Psoas muscle (tissue), 8 donors: ENCODE measurements around the gene DDX51. TPM values are rescaled to one million over a fixed set of nuclear protein-coding genes. Genes with fewer than 3 reads are reported as not detected.

Experiments used
- ATAC-seq, 4 donors: fragments of 200-7000 bp; cut with Tn5 transposase; one replicate each; pipeline ENCODE4 v1.9.1; 2020; ENCODE audit warnings: moderate library complexity in 3 of 4, mild to moderate bottlenecking in 2 of 4
- DNase-seq, 2 donors: peaks; one replicate each; pipeline ENCODE4 v3.0.0-alpha.2; 2020
- H3K27ac ChIP-seq: fragments of 200-600 bp; one replicate; pipeline ENCODE4 v1.8.0; 2022
- H3K27me3 ChIP-seq, 3 donors: fragments of 200-600 bp in 1 of 3; one replicate each; pipeline versions ENCODE4 v1.6.1 to v1.8.0; 2013 to 2022; ENCODE audit warnings: low read length in 2 of 3, mild to moderate bottlenecking in 2 of 3, moderate library complexity in 1 of 3; ENCODE audit not compliant: insufficient read depth in 3 of 3
- H3K36me3 ChIP-seq, 2 donors: fragments of 200-600 bp in 1 of 2; one replicate each; pipeline versions ENCODE4 v1.6.1 to v1.8.0; 2013 to 2022; ENCODE audit warnings: low read depth in 1 of 2, mild to moderate bottlenecking in 1 of 2, moderate library complexity in 1 of 2; ENCODE audit not compliant: insufficient read depth in 1 of 2
- H3K4me1 ChIP-seq: fragments of 200-600 bp; one replicate; pipeline ENCODE4 v1.8.0; 2022
- H3K4me3 ChIP-seq: fragments of 200-600 bp; one replicate; pipeline ENCODE4 v1.8.0; 2022; ENCODE audit warnings: mild to moderate bottlenecking
- H3K9me3 ChIP-seq: fragments of 200-600 bp; one replicate; pipeline ENCODE4 v1.8.0; 2022
- WGBS, 3 donors: extraction: QIAGEN DNeasy Blood & Tissue Kit; methylation state at CpG; one replicate each; pipeline versions ENCODE4 v1.1.6 to v1.1.7; 2013; 5-methylcytosine and 5-hydroxymethylcytosine counted together
- intact Hi-C, 2 donors: fragments of 100-400 bp; cut with DNase I; formaldehyde crosslinking; loops; one replicate each; pipeline versions ENCODE4 v1.11.0 to v1.14.2; 2022
- polyA plus RNA-seq, 3 donors: library from polyadenylated mRNA; stranded (reverse); fragments of 200-250 nt; gene quantifications; one replicate each; pipeline ENCODE4 v1.2.3, GENCODE V29; 2013
- total RNA-seq, 4 donors: library from RNA; stranded (reverse); fragmentation: NEBNext Ultra II Directional in 2 of 4; extraction: Animal tissue kit (Norgen Biotek cat#: 25700) in 2 of 4; gene quantifications; one replicate each; pipeline versions ENCODE4 v1.2.1 to v1.2.4, GENCODE V29; 2021 to 2023
- TF ChIP-seq, protein P1 (sequence below): fragments of 200-600 bp; IDR thresholded peaks from one replicate; pipeline ENCODE4 v1.8.0; 2022; ENCODE audit warnings: antibody characterized with exemption
- donor health status: healthy with polysubstance abuse.
- donor health status: DM: no; HTN: no; CAD: no; lungs with moderate emphysema.
- donor health status: Bipolar disorder and iron deficiency.
- donor health status: healthy.
- donor health status: DM: yes; HTN: yes; CAD: no.
- donor health status: DM: no; HTN: no; CAD: no.
- donor health status: DM: no; HTN: no; CAD: no.
- donor health status: DM: yes; HTN: yes; CAD: no.

DDX51 gene
- total and polyA plus RNA-seq, 7 donors = 7.3 to 17.1 (median 12.3) TPM

DNA sequence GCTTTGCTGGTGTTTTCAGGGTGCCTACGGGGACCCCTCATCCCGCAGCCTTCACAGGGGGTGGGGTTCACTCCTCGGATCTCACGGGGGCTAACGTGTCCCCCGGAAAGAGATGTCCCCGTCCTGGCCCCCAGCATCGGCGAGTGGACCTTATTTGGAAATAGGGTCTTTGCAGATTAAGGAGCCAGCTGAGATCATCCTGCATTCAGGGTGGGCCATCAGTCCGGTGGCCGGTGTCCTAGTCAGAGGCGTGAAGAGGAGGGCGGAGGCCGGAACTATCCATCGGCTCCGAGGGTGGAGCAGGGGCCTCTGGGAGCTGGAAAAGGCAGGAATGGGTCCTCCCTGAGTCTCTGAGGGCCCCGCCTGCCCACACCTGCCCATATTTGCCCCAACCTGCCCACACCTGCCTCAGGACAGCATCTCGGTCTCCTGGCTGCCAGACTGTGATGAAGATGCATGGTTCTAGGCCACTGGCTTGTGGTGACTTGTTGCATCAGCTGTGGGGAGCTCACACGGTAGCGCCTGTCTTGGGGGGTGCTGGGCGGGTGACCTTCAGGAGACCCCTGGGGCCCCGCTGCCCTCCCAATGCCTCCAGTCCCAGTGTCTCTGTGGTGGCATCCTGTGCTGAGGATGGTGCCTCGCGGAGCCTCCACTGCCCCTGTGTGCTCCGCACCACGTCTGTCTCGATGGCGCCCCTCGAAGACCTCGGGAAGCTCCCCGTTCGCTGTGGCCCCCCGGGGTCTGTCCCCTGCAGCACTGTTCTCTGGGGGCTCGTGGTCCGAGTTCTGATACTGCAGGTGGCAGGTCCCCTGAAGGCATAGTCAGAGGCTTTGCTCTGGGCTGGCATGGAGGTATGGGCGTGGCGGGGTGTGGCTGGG is 14.8 kb upstream of the DDX51 start:
- H3K4me3 ChIP-seq = no peak overlapping the region
- DNase-seq (peak; percentile 19 to 40), ATAC-seq (no peak)
- TF ChIP-seq, protein P1, sequence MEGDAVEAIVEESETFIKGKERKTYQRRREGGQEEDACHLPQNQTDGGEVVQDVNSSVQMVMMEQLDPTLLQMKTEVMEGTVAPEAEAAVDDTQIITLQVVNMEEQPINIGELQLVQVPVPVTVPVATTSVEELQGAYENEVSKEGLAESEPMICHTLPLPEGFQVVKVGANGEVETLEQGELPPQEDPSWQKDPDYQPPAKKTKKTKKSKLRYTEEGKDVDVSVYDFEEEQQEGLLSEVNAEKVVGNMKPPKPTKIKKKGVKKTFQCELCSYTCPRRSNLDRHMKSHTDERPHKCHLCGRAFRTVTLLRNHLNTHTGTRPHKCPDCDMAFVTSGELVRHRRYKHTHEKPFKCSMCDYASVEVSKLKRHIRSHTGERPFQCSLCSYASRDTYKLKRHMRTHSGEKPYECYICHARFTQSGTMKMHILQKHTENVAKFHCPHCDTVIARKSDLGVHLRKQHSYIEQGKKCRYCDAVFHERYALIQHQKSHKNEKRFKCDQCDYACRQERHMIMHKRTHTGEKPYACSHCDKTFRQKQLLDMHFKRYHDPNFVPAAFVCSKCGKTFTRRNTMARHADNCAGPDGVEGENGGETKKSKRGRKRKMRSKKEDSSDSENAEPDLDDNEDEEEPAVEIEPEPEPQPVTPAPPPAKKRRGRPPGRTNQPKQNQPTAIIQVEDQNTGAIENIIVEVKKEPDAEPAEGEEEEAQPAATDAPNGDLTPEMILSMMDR = no peak
- H3K27ac ChIP-seq = no peak overlapping the region
- H3K36me3 ChIP-seq = no peaks in the 10 kb centered on the region
- H3K27me3 ChIP-seq = peaks cover 0 to 17% (median 16%) of the 10 kb centered on the region in 3 donors
- intact Hi-C loops = loop anchor here (10.0 kb wide), 2 partner anchors 366 to 456 kb away; partner anchors contain the start of genes LRCOL1 (in 1 of the 2) and P2RX2 (in 1 of the 2)
- WGBS, 3 donors = 89 to 91% (median 90%) methylated on average over 37 of the region's 37 CpGs
- no peaks in the 10 kb centered on the region for H3K9me3 ChIP-seq
- no peaks in the 10 kb centered on the region for H3K4me1 ChIP-seq

DNA sequence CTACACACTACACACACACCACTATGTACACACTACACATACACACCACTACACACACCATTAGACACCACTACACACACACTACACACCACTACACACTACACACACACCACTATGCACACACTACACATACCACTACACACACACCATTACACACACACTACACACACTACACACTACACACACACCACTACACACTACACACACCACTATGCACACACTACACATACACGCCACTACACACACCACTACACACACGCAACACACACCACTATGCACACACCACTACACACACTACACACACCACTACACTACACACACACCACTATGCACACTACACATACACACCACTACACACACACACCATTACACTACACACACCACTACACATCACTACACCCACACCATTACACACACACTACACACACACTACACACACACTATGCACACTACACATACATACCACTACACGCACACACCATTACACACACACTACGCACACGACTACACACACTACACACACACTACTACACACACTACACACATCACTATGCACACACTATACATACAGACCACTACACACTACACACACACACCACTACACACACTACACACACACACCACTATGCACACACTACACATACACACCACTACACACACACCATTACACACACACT is 13.8 kb upstream of the DDX51 start:
- Histone ChIP-seq H3K27me3 (peaks cover 0 to 9% (median 7%) of the 10 kb centered on the region in 3 donors), H3K27ac (no peak overlapping the region), H3K4me3 (no peak overlapping the region), H3K36me3 (no peaks in the 10 kb centered on the region), H3K4me1 (no peaks in the 10 kb centered on the region), H3K9me3 (no peaks in the 10 kb centered on the region)
- intact Hi-C loops = loop anchor here (10.0 kb wide), 2 partner anchors 367 to 457 kb away; partner anchors contain the start of genes LRCOL1 (in 1 of the 2) and P2RX2 (in 1 of the 2)
- DNase-seq (no peak), ATAC-seq (no peak)
- WGBS, 3 donors = 96 to 98% (median 96%) methylated on average over 5 of the region's 5 CpGs
- TF ChIP-seq, protein P1 = no peak

DNA sequence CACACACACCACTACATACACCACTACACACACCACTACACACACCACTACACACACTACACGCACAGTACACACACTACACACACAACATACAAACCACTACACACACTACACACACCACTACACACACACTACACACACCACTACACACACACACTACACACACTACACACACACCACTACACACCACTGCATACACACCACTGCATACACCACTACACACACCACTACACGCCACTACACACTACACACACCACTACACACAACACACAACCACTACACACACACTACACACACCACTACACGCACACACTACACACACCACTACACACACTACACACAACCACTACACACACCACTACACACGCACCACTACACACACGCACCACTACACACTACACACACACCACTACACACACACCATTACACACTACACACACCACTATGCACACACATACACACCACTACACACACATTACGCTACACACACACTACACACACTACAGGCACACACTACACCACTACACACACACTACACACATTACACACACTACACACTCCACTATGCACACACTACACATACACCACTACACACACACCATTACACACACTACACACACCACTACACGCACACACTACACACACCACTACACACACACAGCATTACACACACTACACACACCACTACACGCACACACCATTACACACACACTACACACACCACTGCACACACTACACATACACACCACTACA is 12.6 kb upstream of the DDX51 start:
- no peaks in the 10 kb centered on the region for H3K4me1 ChIP-seq
- H3K9me3 ChIP-seq = no peaks in the 10 kb centered on the region
- intact Hi-C loops = loop anchor here (10.0 kb wide), 2 partner anchors 368 to 458 kb away; partner anchors contain the start of genes LRCOL1 (in 1 of the 2) and P2RX2 (in 1 of the 2)
- peaks cover 0 to 3% (median 0%) of the 10 kb centered on the region in 3 donors for H3K27me3 ChIP-seq
- peaks cover 0 to 7% of the 10 kb centered on the region in 2 donors for H3K36me3 ChIP-seq
- TF ChIP-seq, protein P1 = no peak
- 82 to 90% (median 84%) methylated on average over 8 of the region's 8 CpGs for WGBS, 3 donors
- no peak overlapping the region for H3K27ac ChIP-seq
- no peak for DNase-seq
- ATAC-seq = no peak
- no peak overlapping the region for H3K4me3 ChIP-seq

DNA sequence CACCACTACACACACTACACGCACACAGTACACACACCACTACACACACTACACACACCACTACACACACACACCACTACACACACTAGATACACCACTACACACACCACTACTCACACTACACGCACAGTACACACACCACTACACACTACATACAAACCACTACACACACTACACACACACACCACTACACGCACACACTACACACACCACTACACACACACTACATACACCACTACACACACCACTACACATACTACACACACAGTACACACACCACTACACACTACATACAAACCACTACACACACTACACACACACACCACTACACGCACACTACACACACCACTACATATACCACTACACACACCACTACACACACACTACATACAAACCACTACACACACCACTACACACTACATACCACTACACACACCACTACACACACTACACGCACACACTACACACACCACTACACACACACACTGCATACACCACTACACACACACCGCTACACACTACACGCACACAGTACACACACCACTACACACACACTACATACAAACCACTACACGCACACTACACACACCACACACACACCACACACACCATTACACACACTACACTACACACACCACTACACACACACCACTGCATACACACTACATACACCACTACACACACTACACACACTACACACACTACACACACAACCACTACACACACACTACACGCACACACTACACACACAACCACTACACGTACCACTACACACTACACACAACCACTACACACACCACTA is 11.9 kb upstream of the DDX51 start:
- Histone ChIP-seq H3K36me3 (peaks cover 0 to 15% of the 10 kb centered on the region in 2 donors), H3K9me3 (no peaks in the 10 kb centered on the region), H3K4me1 (no peaks in the 10 kb centered on the region), H3K27ac (no peak overlapping the region), H3K4me3 (no peak overlapping the region), H3K27me3 (peaks cover 0 to under 1% (median 0%) of the 10 kb centered on the region in 3 donors)
- intact Hi-C loops = loop anchor here (2.0 to 10.0 kb wide), 3 partner anchors 63 to 459 kb away; partner anchors contain the start of genes LRCOL1 (in 1 of the 2) and P2RX2 (in 1 of the 2)
- TF ChIP-seq, protein P1 = no peak
- ATAC-seq = no peak
- 96 to 99% (median 97%) methylated on average over 9 to 10 of the region's 10 CpGs for WGBS, 3 donors
- no peak for DNase-seq
